A549 (cell line): ENCODE results near the gene AHCYL2.

Source experiments
- CTCF ChIP-seq: fragments of >200 bp; sonication (Bioruptor Twin); formaldehyde crosslinking; IDR thresholded peaks from 3 replicates; pipeline ENCODE4 v1.5.1; 2016
- EP300 ChIP-seq, 2 experiments: fragments of >200 bp; sonication (Bioruptor Twin); formaldehyde crosslinking; IDR thresholded peaks; 2 replicates in 1 of 2; 3 replicates in 1 of 2; pipeline ENCODE4 v1.6.1; 2016 to 2017
- JUN ChIP-seq, 2 experiments: fragments of >200 bp; sonication (Bioruptor Twin); formaldehyde crosslinking; IDR thresholded peaks; 2 replicates in 1 of 2; 3 replicates in 1 of 2; pipeline ENCODE4 v1.6.1; 2016 to 2017
- JUNB ChIP-seq: fragments of >200 bp; sonication (Bioruptor Twin); formaldehyde crosslinking; IDR thresholded peaks from 2 replicates; pipeline ENCODE4 v1.6.1; 2016
- MYC ChIP-seq: IDR thresholded peaks from 2 replicates; pipeline ENCODE4 v1.6.1; 2012; ENCODE audit warnings: mild to moderate bottlenecking, inconsistent platforms, low read length, improper control_type of control experiment, borderline replicate concordance
- POLR2A ChIP-seq: IDR thresholded peaks from 2 replicates; pipeline ENCODE4 v1.6.1; 2012; ENCODE audit warnings: mild to moderate bottlenecking, low read length
- RAD21 ChIP-seq, 2 experiments: fragments of >200 bp in 1 of 2; sonication (Bioruptor Twin) in 1 of 2; formaldehyde crosslinking in 1 of 2; IDR thresholded peaks in 1 of 2; conservative IDR thresholded peaks in 1 of 2; 2 replicates in 1 of 2; 3 replicates in 1 of 2; pipeline ENCODE4 v1.6.1; 2012 to 2018; ENCODE audit warnings: inconsistent platforms in 1 of 2
- RCOR1 ChIP-seq: fragments of 150-350 bp; IDR thresholded peaks from 2 replicates; pipeline ENCODE4 v1.6.1; 2014; ENCODE audit warnings: antibody characterized with exemption, low read length, low read depth
- SMC3 ChIP-seq: fragments of >200 bp; sonication (Bioruptor Twin); formaldehyde crosslinking; IDR thresholded peaks from 3 replicates; pipeline ENCODE4 v1.6.1; 2018; ENCODE audit warnings: inconsistent platforms
- SREBF2 ChIP-seq: fragments of 450-650 bp; IDR thresholded peaks from 2 replicates; pipeline ENCODE4 v1.6.1; 2014; ENCODE audit warnings: mild to moderate bottlenecking, moderate library complexity
- ZSCAN20 ChIP-seq: fragments of 250-450 bp; sonication (Bioruptor Pico); IDR thresholded peaks from 2 replicates; pipeline ENCODE4 v1.8.0; 2022; ENCODE audit warnings: mild to moderate bottlenecking, moderate library complexity
- TF ChIP-seq, protein P1 (sequence below): IDR thresholded peaks from 2 replicates; pipeline ENCODE4 v1.6.1; 2012

DNA sequence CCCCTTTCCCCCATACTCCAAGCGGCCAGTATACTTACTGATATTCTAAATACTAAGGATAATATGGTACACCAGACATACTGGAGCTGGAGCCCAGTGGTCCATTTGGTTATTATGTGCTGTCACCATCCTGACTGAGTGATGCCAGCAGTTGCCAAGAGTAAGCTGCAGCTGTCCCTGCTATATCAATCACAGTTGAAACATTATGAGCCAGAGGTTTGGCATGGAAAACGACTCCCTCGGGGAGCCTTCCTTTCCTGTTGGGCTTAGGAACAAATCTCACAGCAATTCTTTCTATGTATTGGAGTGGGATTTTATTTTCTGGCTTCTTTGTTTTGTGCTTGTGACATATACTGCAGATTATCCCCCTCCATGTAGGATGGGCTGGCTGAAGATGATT is 242.0 kb downstream of the AHCYL2 start:
- no peak for TF ChIP-seq EP300 (IDR thresholded peaks at IDR 0.05)
- no peak for TF ChIP-seq SREBF2
- TF ChIP-seq, protein P1, sequence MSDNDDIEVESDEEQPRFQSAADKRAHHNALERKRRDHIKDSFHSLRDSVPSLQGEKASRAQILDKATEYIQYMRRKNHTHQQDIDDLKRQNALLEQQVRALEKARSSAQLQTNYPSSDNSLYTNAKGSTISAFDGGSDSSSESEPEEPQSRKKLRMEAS: no peak
- TF ChIP-seq CTCF: no peak
- no peak for TF ChIP-seq JUN (IDR thresholded peaks at IDR 0.05)
- TF ChIP-seq MYC: no peak
- no peak for TF ChIP-seq RCOR1
- TF ChIP-seq POLR2A: no peak
- no peak for TF ChIP-seq RAD21 (conservative IDR thresholded peaks at IDR 0.05 in 1 of 2, IDR thresholded peaks at IDR 0.05 in 1 of 2)
- TF ChIP-seq SMC3: no peak
- TF ChIP-seq ZSCAN20: no peak
- TF ChIP-seq JUNB: no peak
